Sciatic nerve (tissue), 2 donors: ENCODE data around the gene CEP162. TPM values are rescaled to one million over a fixed set of nuclear protein-coding genes. Genes with fewer than 3 reads are reported as not detected.
"Not testable (repeated sequence)": the region's sequence is repeated elsewhere in the genome, so short reads cannot be mapped to it uniquely, and the experiment has no call there.

ENCODE experiments used
- ATAC-seq: fragments of 200-7000 bp; cut with Tn5 transposase; one replicate; pipeline ENCODE4 v1.9.1; 2020; ENCODE audit warnings: mild to moderate bottlenecking, moderate library complexity
- DNase-seq: peaks from one replicate; pipeline ENCODE4 v3.0.0-alpha.2; 2020; ENCODE audit warnings: low spot score
- intact Hi-C: fragments of 100-400 bp; cut with DNase I; formaldehyde crosslinking; loops from one replicate; pipeline ENCODE4 v1.14.2; 2022
- total RNA-seq: library from RNA; stranded (reverse); fragmentation: NEBNext Ultra II Directional; extraction: Animal tissue kit (Norgen Biotek cat#: 25700); gene quantifications from one replicate; pipeline ENCODE4 v1.2.1, GENCODE V29; 2021
- donor health status: DM: no; HTN: no; CAD: no.
- donor health status: DM: no; HTN: no; CAD: no.

CEP162 gene
- total RNA-seq, 1 donor from 2014 or later, result 17.0 TPM

DNA sequence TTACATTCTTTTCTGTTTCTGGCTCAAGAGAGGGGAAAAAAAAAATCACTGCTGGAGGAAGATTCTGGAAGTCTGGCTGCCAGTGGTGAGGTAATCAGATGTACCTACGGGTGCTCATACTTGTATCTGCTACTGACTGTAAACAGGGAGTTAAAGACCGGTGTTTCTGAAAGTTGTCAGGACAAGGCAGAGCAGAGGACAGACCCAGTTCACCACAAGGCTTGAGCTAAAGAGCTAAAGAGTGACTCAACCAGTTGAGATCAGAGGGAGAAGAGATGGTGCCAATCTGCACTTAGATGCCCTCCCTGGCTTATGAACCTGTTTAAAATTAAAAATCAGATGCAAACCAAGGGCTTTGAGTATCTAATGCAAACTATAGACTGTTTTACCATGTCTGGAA lies 55.4 kb downstream of the CEP162 start:
- intact Hi-C loops, result no loop called here
- ATAC-seq, result no peak

DNA sequence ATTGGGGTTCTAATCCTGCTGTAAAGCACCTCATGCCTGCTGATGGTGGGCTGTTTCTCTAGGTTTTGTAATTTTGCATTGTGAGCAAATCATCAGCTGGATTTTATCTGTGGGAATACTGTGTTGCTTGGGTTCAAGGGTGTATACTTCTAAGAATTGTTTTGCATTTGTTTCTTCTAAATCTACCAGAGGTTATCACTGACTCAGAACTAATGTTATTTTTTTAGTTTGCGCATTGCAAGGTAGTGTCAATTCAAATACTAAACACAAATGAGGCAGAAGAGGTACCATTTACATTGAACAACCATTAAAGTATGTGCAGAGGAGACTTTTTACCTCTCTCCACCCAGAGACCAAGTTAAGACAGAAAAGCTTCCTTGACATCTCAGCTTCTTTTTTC lies 60.0 kb downstream of the CEP162 start:
- no peak for ATAC-seq
- DNase-seq, result no peak
- intact Hi-C loops, result no loop called here

More for the DNA sequence above, 55.4 kb downstream of the CEP162 start:
- no peak for DNase-seq

DNA sequence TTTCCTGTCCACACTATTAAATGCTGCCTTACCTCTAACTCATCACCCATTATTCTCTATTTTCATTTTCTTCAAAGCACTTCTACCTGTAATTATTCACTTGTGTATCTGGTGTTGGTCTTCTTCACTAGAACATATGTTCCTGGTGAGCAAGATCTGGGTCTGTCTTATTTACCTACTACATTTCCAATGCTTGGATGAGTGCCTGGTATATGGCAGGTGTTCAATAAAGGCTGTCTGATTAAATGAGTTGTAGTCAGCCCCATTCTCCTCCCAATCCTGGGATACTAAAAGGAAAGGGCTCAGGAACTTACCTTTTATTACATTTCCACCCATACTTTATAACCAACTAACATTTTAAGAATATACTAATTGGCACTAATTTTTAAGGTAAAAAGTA lies 61.0 kb downstream of the CEP162 start:
- ATAC-seq (no peak), DNase-seq (no peak)
- intact Hi-C loops, result no loop called here

DNA sequence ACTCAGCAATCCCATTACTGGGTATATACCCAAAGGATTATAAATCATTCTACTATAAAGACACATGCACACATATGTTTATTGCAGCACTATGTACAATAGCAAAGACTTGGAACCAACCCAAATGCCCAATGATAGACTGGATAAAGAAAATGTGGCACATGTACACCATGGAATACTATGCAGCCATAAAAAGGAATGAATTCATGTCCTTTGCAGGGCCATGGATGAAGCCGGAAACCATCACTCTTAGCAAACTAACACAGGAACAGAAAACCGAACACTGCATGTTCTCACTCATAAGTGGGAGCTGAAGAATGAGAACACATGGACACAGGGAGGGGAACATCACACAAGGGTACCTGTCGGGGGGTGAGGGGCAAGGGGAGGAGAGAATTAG lies 63.1 kb downstream of the CEP162 start:
- intact Hi-C loops, DNase-seq, ATAC-seq: not testable (repeated sequence)

DNA sequence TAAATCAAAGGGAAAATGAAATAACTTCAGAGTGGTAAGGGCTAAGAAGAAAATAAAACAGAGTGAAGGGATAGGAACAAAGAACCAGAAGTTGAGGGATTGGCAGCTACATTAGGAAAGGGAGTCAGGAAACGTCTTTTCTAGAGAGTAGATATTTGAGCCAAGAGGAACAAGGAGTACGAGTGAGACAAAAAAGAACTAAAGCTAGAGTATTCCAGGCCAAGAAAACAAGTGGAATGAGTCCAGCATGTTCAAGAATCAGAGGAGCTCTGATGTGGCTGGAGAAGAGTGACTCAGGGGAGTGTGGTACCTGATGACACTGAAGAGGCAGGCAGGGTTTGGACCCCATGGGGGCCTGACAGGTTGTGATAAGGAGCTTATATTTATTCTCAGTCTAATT lies 66.3 kb downstream of the CEP162 start:
- intact Hi-C loops, result no loop called here
- DNase-seq (no peak), ATAC-seq (no peak)

DNA sequence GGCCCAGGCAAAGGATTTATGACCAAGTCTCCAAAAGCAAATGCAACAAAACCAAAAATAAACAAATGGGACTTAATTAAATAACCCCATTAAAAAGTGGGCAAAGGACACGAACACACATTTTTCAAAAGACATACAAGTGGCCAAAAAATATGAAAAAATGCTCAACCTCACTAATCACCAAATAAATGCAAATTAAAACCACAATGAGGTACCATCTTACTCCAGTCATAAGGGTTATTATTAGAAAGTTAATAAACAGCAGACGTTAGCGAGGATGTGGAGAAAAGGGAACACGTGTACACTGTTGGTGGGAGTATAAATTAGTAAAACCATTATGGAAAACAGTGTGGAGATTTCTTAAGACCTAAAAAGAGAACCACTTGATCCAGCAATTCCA lies 71.1 kb downstream of the CEP162 start:
- no peak for ATAC-seq
- DNase-seq, result no peak
- intact Hi-C loops, result no loop called here

DNA sequence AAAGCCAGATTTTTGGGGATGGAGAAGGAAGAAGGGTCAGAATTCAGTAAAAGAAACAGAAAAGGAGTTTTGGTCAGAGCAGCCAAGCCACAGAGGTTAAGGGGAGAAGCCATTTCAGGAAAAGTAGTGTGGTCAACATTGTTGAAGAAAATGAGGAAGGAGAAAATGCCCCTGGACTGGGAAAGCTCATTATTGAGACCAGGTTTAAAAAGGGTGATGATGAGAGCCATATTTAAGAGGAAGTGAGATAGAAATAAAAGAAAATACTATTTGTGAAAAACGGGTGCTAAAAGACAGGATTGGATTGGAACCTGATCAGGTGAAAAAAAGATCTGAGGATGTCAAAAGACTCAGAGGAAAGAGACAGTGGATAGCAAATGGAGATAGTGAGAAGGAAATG lies 75.8 kb downstream of the CEP162 start:
- no peak for ATAC-seq
- DNase-seq, result no peak
- intact Hi-C loops, result no loop called here

DNA sequence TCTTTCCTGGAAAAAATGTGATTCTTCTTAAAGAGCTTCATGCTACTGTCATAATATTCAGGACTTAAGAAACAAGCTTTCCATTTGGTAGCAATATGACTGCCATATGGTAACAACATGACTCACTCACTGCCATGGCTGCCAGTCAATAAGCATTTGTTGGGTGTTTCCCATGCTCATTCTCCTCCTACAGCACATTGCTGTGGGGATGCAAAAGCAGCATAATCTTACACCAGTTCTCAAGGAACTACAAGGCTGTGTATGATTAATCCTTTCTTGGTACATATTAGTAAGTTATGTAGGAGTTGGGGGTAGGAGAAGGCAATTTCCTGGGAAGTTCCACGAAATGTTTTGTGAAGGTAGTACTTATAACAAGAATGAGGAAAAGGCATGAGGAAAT lies 76.7 kb downstream of the CEP162 start:
- no peak for ATAC-seq
- DNase-seq, result no peak
- intact Hi-C loops, result no loop called here

DNA sequence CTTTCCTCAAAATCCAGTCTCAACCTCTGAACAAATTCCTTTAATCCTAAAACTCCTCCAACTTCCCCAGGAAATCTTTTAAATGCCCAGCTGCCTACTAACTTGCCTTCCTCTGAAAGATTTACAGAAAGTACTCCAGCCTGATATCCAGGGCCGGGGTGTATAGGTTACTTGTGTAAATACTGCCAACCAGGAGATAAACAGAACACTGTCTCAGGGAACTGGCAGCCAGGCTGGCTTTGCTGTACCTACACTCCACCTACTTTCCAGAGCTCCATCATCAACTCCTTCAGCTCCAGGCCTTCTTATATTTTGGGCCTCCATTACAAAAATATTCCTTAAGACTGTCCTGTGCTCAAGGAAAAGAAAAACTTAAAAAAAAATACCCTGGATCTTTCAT lies 85.9 kb downstream of the CEP162 start:
- ATAC-seq, result no peak
- no peak for DNase-seq
- intact Hi-C loops, result no loop called here

DNA sequence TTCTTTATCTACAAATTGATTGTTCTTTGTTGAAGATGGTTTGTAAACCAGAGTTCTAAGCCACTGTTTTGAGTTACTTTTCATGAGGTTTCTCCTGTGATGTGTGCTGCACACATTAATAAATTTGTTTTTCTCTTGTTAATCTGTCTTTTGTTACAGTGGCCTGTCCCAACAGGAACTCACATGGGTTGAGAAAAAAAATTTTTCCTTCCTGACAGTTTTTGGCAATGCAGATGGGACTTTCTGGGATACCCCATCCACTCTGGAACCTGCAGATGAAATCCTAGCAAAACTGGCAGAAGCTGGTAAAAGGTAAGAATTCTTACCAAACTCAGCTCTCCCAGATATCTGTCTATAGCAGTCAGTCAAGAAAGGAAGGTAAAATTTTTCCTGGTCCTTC lies 88.1 kb downstream of the CEP162 start:
- intact Hi-C loops, result no loop called here
- ATAC-seq, result no peak
- no peak for DNase-seq

DNA sequence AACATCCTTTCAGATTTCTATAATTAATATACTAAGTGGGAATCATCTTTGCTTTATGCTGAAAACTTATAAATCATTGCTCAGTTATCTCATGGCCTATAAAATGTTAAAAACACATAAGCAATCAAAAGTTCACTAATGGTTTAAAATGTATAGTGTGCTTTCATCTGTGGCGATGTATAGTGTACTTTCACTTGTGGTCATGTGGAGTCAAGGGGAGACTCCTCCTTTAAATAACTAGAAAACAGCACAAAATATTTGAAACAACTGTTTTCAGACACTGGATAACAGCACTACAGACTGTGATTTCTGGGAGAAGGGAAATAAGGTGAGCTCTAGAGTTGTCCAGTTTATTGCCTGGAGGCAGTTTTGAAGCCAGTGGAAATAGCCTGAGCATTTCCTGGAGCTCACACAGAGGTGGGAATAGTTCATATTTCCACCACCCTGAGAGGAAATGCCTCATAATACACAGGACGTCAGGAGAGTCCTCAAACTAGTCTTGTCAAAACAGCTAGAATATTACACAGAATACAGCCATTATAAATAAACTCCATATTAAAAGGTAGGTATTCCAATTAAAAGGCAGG lies 89.4 kb downstream of the CEP162 start:
- no peak for DNase-seq
- no peak for ATAC-seq
- intact Hi-C loops, result no loop called here

DNA sequence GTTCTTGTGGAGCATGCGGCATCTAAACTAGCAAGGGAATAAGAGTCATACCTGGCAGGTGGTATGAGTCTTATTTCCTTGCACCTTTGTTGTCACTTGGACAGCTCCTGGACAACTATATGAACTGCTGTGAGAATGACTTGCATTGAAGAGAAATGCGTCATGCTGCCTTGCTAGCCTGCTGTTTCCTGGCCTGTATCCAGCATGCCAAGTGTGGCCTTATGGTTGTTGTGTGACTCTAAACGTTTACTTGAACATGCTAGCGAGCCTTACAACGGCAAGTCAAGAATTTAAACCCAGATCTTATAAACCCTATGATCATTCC lies 90.4 kb downstream of the CEP162 start:
- intact Hi-C loops, result no loop called here

DNA sequence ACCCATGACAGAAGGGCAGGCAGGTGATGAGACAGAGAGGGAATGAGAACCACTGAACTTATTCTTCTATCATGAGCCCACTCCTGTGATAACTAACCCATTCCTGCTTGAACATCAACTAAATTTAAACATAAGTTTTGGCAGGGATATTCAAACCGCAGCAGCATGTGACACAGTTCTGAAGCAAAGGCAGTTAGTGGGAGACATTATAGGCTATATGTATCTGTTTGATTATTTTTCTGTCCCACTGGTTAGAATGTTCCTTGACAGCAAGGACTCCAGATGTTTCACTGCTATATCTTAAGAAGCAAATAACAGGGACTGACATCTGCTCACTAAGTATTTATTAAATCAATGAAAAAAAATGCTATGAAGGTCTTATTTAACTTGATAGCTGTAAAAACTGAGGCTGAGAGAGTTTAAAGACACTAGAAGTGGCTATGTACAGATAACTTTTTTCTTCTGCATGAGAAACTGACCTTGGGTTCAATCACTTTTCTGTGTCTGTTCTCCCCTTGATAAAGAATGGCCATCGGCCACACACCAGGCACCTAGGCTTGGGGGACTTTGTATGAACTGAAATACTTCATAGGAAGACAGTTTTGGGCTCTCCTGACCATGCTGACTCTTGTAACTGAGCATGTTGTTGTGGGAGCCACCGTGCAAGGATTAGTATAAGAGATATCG lies 90.9 kb downstream of the CEP162 start:
- ATAC-seq, result no peak
- no peak for DNase-seq
- intact Hi-C loops, result no loop called here

More for the DNA sequence above, 90.4 kb downstream of the CEP162 start:
- DNase-seq, result no peak
- ATAC-seq, result no peak

DNA sequence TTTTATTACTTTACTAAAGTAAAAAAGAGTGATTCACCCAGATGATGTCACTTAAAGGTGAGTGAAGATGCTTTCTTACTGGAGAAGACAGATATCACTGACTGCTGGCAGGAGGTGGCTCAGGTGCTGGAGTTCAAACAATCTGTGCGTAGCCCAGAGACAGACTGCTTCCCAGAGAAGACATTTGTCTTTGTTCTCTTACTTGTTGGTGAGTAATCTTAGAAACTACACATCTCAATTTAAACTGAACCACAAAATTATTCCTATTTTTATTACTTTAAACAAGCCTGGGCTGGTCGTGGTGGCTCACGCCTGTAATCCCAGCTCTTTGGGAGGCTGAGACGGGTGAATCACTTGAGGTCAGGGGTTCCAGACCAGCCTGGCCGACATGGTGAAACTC lies 92.2 kb downstream of the CEP162 start:
- intact Hi-C loops, result no loop called here
- ATAC-seq (no peak), DNase-seq (no peak)

DNA sequence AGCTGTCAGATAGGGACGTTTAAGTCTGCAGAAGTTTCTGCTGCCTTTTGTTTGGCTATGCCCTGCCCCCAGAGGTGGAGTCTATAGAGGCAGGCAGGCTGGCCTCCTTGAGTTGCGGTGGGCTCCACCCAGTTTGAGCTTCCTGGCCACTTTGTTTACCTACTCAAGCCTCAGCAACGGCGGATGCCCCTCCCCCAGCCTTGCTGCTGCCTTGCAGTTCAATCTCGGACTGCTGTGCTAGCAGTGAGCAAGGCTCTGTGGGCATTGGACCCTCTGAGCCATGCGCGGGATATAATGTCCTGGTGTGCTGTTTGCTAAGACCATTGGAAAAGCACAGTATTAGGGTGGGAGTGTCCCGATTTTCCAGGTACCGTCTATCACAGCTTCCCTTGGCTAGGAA lies 94.1 kb downstream of the CEP162 start:
- intact Hi-C loops, ATAC-seq, DNase-seq: not testable (repeated sequence)

DNA sequence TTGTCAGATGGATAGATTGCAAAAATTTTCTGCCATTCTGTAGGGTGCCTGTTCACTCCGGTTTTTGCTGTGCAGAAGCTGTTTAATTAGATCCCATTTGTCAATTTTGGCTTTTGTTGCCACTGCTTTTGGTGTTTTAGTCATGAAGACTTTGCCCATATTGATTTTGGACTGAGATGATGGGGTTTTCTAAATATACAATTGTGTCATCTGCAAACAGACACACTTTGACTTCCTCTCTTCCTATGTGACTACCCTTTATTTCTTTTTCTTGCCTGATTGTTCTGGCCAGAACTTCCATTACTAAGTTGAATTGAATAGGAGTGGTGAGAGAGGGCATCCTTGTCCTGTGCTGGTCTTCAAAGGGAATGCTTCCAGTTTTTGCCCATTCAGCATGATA lies 97.9 kb downstream of the CEP162 start:
- intact Hi-C loops, ATAC-seq: not testable (repeated sequence)

DNA sequence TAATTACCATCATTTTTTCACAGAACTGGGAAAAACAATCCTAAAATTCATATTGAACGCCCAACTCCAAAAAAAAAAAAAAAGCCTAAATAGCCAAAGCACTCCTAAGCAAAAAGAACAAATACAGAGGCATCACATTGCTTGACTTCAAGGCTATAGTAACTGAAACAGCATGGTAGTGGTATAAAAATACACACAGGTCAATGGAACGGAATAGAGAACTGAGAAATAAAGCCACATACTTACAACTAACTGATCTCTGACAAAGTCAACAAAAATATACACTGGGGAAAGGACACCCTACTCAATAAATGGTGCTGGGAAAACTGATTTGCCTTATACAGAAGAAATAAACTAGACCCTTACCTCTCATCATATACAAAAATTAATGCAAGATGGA lies 104.3 kb downstream of the CEP162 start:
- ATAC-seq (no peak), DNase-seq (no peak)
- intact Hi-C loops, result no loop called here

More for the DNA sequence above, 97.9 kb downstream of the CEP162 start:
- not testable (repeated sequence) for DNase-seq

DNA sequence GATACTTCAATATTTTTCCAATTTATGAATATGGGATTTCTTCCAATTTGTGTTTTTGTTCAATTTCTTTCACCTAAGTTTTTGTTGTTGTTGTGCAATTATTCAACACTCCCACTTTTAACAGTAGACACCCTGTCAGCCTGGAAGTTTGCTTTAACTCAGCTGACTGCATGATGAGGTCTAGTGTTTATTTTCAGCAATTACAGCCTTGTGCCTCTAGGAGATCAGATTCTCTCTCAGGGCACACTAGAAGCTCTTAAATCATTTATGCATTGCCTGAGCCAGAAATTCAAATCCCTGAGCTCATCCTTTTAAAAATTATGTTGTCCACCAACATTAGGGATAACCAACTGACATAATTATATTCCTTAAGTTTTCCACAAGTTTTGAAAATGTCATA lies 108.2 kb downstream of the CEP162 start:
- DNase-seq (no peak), ATAC-seq (no peak)
- intact Hi-C loops, result no loop called here

DNA sequence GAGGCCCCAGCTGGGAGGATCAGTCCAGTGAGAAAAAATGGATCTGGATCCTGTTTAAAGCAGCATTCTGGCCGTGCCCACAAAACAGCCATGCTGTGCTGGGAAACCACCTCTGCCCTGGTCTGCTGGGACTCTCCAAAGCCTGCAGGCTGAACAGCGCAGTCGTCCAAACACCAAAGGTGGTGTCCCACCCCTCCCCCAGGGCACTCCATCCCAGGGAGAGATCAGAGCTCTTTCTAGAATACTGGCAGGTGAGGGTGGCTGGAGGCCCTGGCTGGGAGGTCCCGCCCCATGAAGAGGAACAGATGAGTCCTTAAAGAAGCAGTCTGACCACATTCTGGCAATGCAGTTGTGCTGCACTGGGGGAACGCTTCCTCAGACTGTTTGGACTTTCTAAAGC lies 109.3 kb downstream of the CEP162 start:
- ATAC-seq (no peak), DNase-seq (no peak)
- intact Hi-C loops, result no loop called here

DNA sequence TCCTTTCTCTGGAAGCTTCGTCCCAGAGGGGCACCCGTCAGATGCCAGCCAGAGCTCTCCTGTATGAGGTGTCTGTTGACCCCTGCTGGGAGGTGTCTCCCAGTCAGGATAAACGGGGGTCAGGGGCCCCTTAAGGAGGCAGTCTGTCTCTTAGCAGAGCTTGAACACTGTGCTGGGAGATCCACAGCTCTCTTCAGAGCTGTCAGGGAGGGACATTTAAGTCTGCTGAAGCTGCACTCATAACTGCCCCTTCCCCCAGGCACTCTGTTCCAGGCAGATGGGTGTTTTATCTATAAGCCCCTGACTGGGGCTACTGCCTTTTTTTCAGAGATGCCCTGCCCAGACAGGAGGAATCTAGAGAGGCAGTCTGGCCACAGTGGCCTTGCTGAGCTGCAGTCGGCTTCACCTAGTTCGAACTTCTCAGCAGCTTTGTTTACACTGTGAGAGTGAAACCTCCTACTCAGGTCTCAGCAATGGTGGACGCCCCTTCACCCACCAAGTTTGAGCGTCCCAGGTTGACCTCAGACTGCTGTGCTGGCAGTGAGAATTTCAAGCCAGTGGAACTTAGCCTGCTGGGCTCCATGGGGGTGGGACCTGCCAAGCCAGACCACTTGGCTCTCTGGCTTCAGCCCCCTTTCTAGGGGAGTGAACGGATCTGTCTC lies 112.4 kb downstream of the CEP162 start:
- ATAC-seq, intact Hi-C loops, DNase-seq: not testable (repeated sequence)

DNA sequence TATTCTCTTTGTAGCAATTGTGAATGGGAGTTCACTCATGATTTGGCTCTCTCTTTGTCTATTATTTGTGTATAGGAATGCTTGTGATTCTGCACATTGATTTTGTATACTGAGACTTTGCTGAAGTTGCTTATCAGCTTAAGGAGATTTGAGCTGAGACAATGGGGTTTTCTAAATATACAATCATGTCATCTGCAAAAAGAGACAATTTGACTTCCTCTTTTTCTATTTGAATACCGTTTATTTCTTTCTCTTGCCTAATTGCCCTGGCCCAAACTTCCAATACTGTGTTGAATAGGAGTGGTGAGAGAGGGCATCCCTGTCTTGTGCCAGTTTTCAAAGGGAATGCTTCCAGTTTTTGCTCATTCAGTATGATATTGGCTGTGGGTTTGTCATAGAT lies 116.1 kb downstream of the CEP162 start:
- ATAC-seq, intact Hi-C loops, DNase-seq: not testable (repeated sequence)
